HCT116 (cell line): ENCODE results near the gene CTNND2. TPM values are rescaled to one million over a fixed set of nuclear protein-coding genes. Genes with fewer than 3 reads are reported as not detected.

ENCODE experiments used
- ATAC-seq: fragments of 200-7000 bp; cut with Tn5 transposase; 2 replicates; pipeline ENCODE4 v1.9.1; 2020; ENCODE audit warnings: mild to moderate bottlenecking, moderate library complexity
- BruUV-seq: library from RNA; stranded (reverse); fragments of 400-500 nt; replicated peaks from 2 replicates; lab custom pipeline; 2021; lab: Mats Ljungman, UMichigan
- CTCF ChIA-PET: fragments of 300-600 bp; sonication (Branson Sonifier 250); formaldehyde crosslinking; loops from one replicate; lab custom pipeline; 2021; ENCODE audit warnings: antibody characterized with exemption; lab: Charles Lee
- POLR2A ChIA-PET: fragments of 300-600, 350-600 bp; sonication (Branson Sonifier 250); formaldehyde crosslinking; loops from one replicate; lab custom pipeline; 2021; ENCODE audit warnings: antibody characterized with exemption; lab: Charles Lee
- RAD21 ChIA-PET, 2 experiments: fragments of 300-600 bp; sonication (Branson Sonifier 250); formaldehyde crosslinking; loops; one replicate each; lab custom pipeline; 2023; ENCODE audit warnings: low total read pairs in 2 of 2; ENCODE audit not compliant: uncharacterized antibody in 2 of 2, unreplicated experiment in 2 of 2, low non-redundant PET in 1 of 2; lab: Charles Lee
- DNase-seq: peaks from one replicate; pipeline ENCODE4 v3.0.0-alpha.2; 2010; ENCODE audit warnings: low read depth, low spot score
- H2AFZ ChIP-seq: fragments of 200-600 bp; shearing (Covaris generic), sonication (generic); 2 replicates; pipeline ENCODE4 v1.6.1; 2017; ENCODE audit warnings: low read depth, mixed run types, mixed read lengths, antibody characterized with exemption, low read length; ENCODE audit not compliant: poor library complexity, severe bottlenecking
- H3K27ac ChIP-seq: 2 replicates; pipeline ENCODE4 v1.5.1; 2012; ENCODE audit warnings: low read depth, low read length
- H3K27me3 ChIP-seq: fragments of 200-600 bp; sonication (generic); 2 replicates; pipeline ENCODE4 v1.6.1; 2016; ENCODE audit warnings: mixed run types, low read length, mixed read lengths; ENCODE audit not compliant: insufficient read depth
- H3K36me3 ChIP-seq, 2 experiments: fragments of 200-500 bp in 1 of 2; fragments of 200-600 bp in 1 of 2; sonication (Bioruptor generic) in 1 of 2; sonication (generic) in 1 of 2; 2 replicates each; pipeline versions ENCODE4 v1.5.1 to v1.6.1; 2014 to 2016; ENCODE audit warnings: low read length in 2 of 2, inconsistent platforms in 1 of 2, mixed read lengths in 1 of 2, mixed run types in 1 of 2; ENCODE audit not compliant: insufficient read depth in 2 of 2, control insufficient read depth in 1 of 2
- H3K4me1 ChIP-seq, 2 experiments: fragments of 200-600 bp in 1 of 2; sonication (generic) in 1 of 2; 2 replicates each; pipeline versions ENCODE4 v1.5.1 to v1.6.1; 2012 to 2017; ENCODE audit warnings: low read length in 2 of 2, inconsistent platforms in 1 of 2, mild to moderate bottlenecking in 1 of 2, mixed read lengths in 1 of 2, mixed run types in 1 of 2, moderate library complexity in 1 of 2; ENCODE audit not compliant: insufficient read depth in 2 of 2, control insufficient read depth in 1 of 2
- H3K4me2 ChIP-seq: fragments of 200-600 bp; sonication (generic); 2 replicates; pipeline ENCODE4 v1.6.1; 2017; ENCODE audit warnings: mixed run types, low read length, mixed read lengths
- H3K4me3 ChIP-seq, 2 experiments: fragments of 200-600 bp in 1 of 2; sonication (generic) in 1 of 2; replicated peaks in 1 of 2; 2 replicates each; pipeline ENCODE4 v1.5.1; 2011 to 2016; ENCODE audit warnings: low read length in 2 of 2, control low read depth in 1 of 2, low read depth in 1 of 2, mild to moderate bottlenecking in 1 of 2, mixed read lengths in 1 of 2, mixed run types in 1 of 2
- H3K79me2 ChIP-seq: fragments of 200-600 bp; sonication (generic); 2 replicates; pipeline ENCODE4 v1.6.1; 2017; ENCODE audit warnings: mild to moderate bottlenecking, mixed run types, low read length, moderate library complexity, mixed read lengths; ENCODE audit not compliant: insufficient read depth
- H3K9ac ChIP-seq: fragments of 200-600 bp; sonication (generic); 2 replicates; pipeline ENCODE4 v1.6.1; 2016; ENCODE audit warnings: low read length, mixed read lengths
- H3K9me2 ChIP-seq: fragments of 200-600 bp; sonication (generic), shearing (Covaris generic); 2 replicates; pipeline ENCODE4 v1.6.1; 2017; ENCODE audit warnings: mixed run types, mild to moderate bottlenecking, moderate library complexity; ENCODE audit not compliant: insufficient read depth
- H3K9me3 ChIP-seq, 2 experiments: fragments of 200-500 bp in 1 of 2; fragments of 200-600 bp in 1 of 2; sonication (Bioruptor generic) in 1 of 2; sonication (generic) in 1 of 2; 2 replicates each; pipeline ENCODE4 v1.6.1; 2014 to 2017; ENCODE audit warnings: low read length in 2 of 2, mixed read lengths in 2 of 2, inconsistent platforms in 1 of 2, low read depth in 1 of 2, mild to moderate bottlenecking in 1 of 2, mixed run types in 1 of 2, moderate library complexity in 1 of 2; ENCODE audit not compliant: control insufficient read depth in 1 of 2, insufficient read depth in 1 of 2
- H4K20me1 ChIP-seq: fragments of 200-600 bp; sonication (generic), shearing (Covaris generic); 2 replicates; pipeline ENCODE4 v1.6.1; 2017; ENCODE audit warnings: mixed run types, mild to moderate bottlenecking, moderate library complexity; ENCODE audit not compliant: insufficient read depth
- CBX3 ChIP-seq: IDR thresholded peaks from 2 replicates; pipeline ENCODE4 v1.6.1; 2012; ENCODE audit warnings: low read depth
- ELF1 ChIP-seq: IDR thresholded peaks from 2 replicates; pipeline ENCODE4 v1.6.1; 2012; ENCODE audit warnings: low read depth, borderline replicate concordance
- EZH2phosphoT487 ChIP-seq: fragments of 200-600 bp; IDR thresholded peaks from 2 replicates; pipeline ENCODE4 v1.6.1; 2018; ENCODE audit warnings: antibody characterized with exemption, borderline replicate concordance
- POLR2AphosphoS5 ChIP-seq: IDR thresholded peaks from 2 replicates; pipeline ENCODE4 v1.6.1; 2011; ENCODE audit warnings: mild to moderate bottlenecking, low read depth, low read length, moderate library complexity
- RAD21 ChIP-seq: IDR thresholded peaks from 2 replicates; pipeline ENCODE4 v1.6.1; 2012; ENCODE audit warnings: low read depth, mild to moderate bottlenecking
- YY1 ChIP-seq: IDR thresholded peaks from 2 replicates; pipeline ENCODE4 v1.6.1; 2011; ENCODE audit warnings: low read length, low read depth, moderate library complexity, mild to moderate bottlenecking; ENCODE audit not compliant: insufficient replicate concordance; ENCODE audit errors: extremely low read depth
- ZFX ChIP-seq: fragments of 450-650 bp; IDR thresholded peaks from 2 replicates; pipeline ENCODE4 v1.6.1; 2017
- intact Hi-C: fragments of 100-400 bp; cut with micrococcal nuclease; formaldehyde crosslinking; loops from 2 replicates; pipeline ENCODE4 v1.10.0; 2022
- total RNA-seq: library from RNA; stranded (reverse); gene quantifications from one replicate; pipeline ENCODE4 v1.2.1, GENCODE V29; 2021; ENCODE audit not compliant: unreplicated experiment
- TF ChIP-seq, protein P1 (sequence below): IDR thresholded peaks from 2 replicates; pipeline ENCODE4 v1.6.1; 2012
- TF ChIP-seq, protein P2 (sequence below): IDR thresholded peaks from 2 replicates; pipeline ENCODE4 v1.6.1; 2011; ENCODE audit warnings: mild to moderate bottlenecking, low read length, moderate library complexity; ENCODE audit not compliant: insufficient replicate concordance; ENCODE audit errors: extremely low read depth

Gene CTNND2
- total RNA-seq, 1 experiment from 2014 or later: not detected

DNA sequence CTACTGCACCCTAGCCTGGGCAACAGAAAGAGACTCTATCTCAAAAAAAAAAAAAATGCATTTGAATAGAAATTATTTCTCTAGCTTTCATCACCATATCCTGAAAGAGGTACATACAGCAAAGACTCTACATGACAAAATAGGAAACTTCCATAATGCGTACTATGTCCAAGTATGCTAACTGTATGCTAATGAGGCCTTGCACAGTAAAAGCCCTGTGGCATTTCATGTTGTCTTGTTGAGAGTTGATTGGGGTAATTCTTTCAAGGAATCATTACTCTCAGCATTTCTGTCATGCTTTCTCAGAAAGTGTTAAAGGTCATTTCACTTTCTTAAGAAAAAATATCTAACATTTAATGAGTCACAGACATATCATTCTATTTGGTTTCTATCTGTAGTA, 393.4 kb downstream of the CTNND2 start:
- H3K4me1 ChIP-seq: no peaks in the 10 kb centered on the region
- H3K27me3 ChIP-seq: no peaks in the 10 kb centered on the region
- ChIA-PET RAD21 (no interaction called here), CTCF (no interaction called here), POLR2A (no interaction called here)
- H2AFZ ChIP-seq: no peak overlapping the region
- H3K4me2 ChIP-seq: no peak overlapping the region
- ATAC-seq: no peak
- DNase-seq: no peak
- BruUV-seq: no TSS peak
- no peak overlapping the region for H3K9ac ChIP-seq
- H4K20me1 ChIP-seq: no peaks in the 10 kb centered on the region
- H3K79me2 ChIP-seq: no peaks in the 10 kb centered on the region
- H3K27ac ChIP-seq: no peak overlapping the region
- no peak overlapping the region for H3K4me3 ChIP-seq
- peaks cover 12 to 32% of the 10 kb centered on the region in 2 experiments; a peak in 3 of 4 replicates for H3K9me3 ChIP-seq
- intact Hi-C loops: no loop called here
- no peaks in the 10 kb centered on the region for H3K9me2 ChIP-seq
- no peak for TF ChIP-seq EZH2phosphoT487
- TF ChIP-seq RAD21: no peak
- TF ChIP-seq ZFX: no peak
- TF ChIP-seq ELF1: no peak
- TF ChIP-seq, protein P1, sequence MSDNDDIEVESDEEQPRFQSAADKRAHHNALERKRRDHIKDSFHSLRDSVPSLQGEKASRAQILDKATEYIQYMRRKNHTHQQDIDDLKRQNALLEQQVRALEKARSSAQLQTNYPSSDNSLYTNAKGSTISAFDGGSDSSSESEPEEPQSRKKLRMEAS: no peak
- no peak for TF ChIP-seq CBX3
- no peak for TF ChIP-seq YY1
- TF ChIP-seq, protein P2, sequence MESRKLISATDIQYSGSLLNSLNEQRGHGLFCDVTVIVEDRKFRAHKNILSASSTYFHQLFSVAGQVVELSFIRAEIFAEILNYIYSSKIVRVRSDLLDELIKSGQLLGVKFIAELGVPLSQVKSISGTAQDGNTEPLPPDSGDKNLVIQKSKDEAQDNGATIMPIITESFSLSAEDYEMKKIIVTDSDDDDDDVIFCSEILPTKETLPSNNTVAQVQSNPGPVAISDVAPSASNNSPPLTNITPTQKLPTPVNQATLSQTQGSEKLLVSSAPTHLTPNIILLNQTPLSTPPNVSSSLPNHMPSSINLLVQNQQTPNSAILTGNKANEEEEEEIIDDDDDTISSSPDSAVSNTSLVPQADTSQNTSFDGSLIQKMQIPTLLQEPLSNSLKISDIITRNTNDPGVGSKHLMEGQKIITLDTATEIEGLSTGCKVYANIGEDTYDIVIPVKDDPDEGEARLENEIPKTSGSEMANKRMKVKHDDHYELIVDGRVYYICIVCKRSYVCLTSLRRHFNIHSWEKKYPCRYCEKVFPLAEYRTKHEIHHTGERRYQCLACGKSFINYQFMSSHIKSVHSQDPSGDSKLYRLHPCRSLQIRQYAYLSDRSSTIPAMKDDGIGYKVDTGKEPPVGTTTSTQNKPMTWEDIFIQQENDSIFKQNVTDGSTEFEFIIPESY: no peak
- no peak for TF ChIP-seq POLR2AphosphoS5
- H3K36me3 ChIP-seq: no peaks in the 10 kb centered on the region
